Astrocyte (in vitro differentiated cells and primary cell): ENCODE data around the gene NPAS3. TPM values are rescaled to one million over a fixed set of nuclear protein-coding genes. Genes with fewer than 3 reads are reported as not detected.
A peak's percentile ranks its signal among the peaks of the same experiment; 100 is the strongest.

ENCODE experiments used
- DNase-seq: peaks from one replicate; pipeline ENCODE4 v3.0.0-alpha.2; 2010; ENCODE audit warnings: low read depth
- FAIRE-seq: peaks from 2 replicates; lab custom pipeline; 2011; peaks lifted over from hg19 to GRCh38; lab: Jason Lieb, UNC
- H2AFZ ChIP-seq: 2 replicates; pipeline ENCODE4 v1.6.0; 2012; ENCODE audit warnings: low read depth, low read length, inconsistent platforms
- H3K27ac ChIP-seq: 2 replicates; pipeline ENCODE4 v1.5.1; 2011; ENCODE audit warnings: low read depth, low read length, inconsistent platforms
- H3K27me3 ChIP-seq: 2 replicates; pipeline ENCODE4 v1.6.0; 2011; ENCODE audit warnings: low read length, inconsistent platforms; ENCODE audit not compliant: insufficient read depth
- H3K36me3 ChIP-seq: 2 replicates; pipeline ENCODE4 v1.5.1; 2011; ENCODE audit warnings: low read length, inconsistent platforms; ENCODE audit not compliant: insufficient read depth
- H3K4me1 ChIP-seq: 2 replicates; pipeline ENCODE4 v1.5.1; 2011; ENCODE audit warnings: low read length, inconsistent platforms; ENCODE audit not compliant: insufficient read depth
- H3K4me2 ChIP-seq: 2 replicates; pipeline ENCODE4 v1.6.0; 2012; ENCODE audit warnings: low read length, inconsistent platforms
- H3K4me3 ChIP-seq: 2 replicates; pipeline ENCODE4 v1.5.1; 2011; ENCODE audit warnings: low read depth, mild to moderate bottlenecking, low read length, inconsistent platforms; ENCODE audit not compliant: insufficient read depth
- H3K79me2 ChIP-seq: 2 replicates; pipeline ENCODE4 v1.6.0; 2012; ENCODE audit warnings: mild to moderate bottlenecking, low read length, inconsistent platforms; ENCODE audit not compliant: insufficient read depth
- H3K9ac ChIP-seq: 2 replicates; pipeline ENCODE4 v1.6.0; 2012; ENCODE audit warnings: mild to moderate bottlenecking, low read length, inconsistent platforms
- H3K9me3 ChIP-seq: 2 replicates; pipeline ENCODE4 v1.5.1; 2012; ENCODE audit warnings: low read depth, mild to moderate bottlenecking, low read length, inconsistent platforms; ENCODE audit not compliant: insufficient read depth
- H4K20me1 ChIP-seq: 2 replicates; pipeline ENCODE4 v1.6.0; 2012; ENCODE audit warnings: low read length, inconsistent platforms; ENCODE audit not compliant: insufficient read depth
- H3K27ac Mint-ChIP-seq: one replicate; pipeline ENCODE4 v1.8.0; 2021; ENCODE audit warnings: mild to moderate bottlenecking, mixed read lengths; ENCODE audit not compliant: unreplicated experiment
- H3K27me3 Mint-ChIP-seq: one replicate; pipeline ENCODE4 v1.8.0; 2021; ENCODE audit warnings: low read depth, mixed read lengths; ENCODE audit not compliant: unreplicated experiment
- H3K36me3 Mint-ChIP-seq: one replicate; pipeline ENCODE4 v1.8.0; 2021; ENCODE audit warnings: low read depth, mixed read lengths; ENCODE audit not compliant: unreplicated experiment
- H3K4me1 Mint-ChIP-seq: one replicate; pipeline ENCODE4 v1.8.0; 2021; ENCODE audit warnings: low read depth, mixed read lengths; ENCODE audit not compliant: unreplicated experiment
- H3K4me3 Mint-ChIP-seq: one replicate; pipeline ENCODE4 v1.8.0; 2021; ENCODE audit warnings: mild to moderate bottlenecking, moderate library complexity, mixed read lengths; ENCODE audit not compliant: unreplicated experiment
- H3K9me3 Mint-ChIP-seq: one replicate; pipeline ENCODE4 v1.8.0; 2021; ENCODE audit warnings: mild to moderate bottlenecking, mixed read lengths; ENCODE audit not compliant: unreplicated experiment
- EZH2 ChIP-seq: IDR thresholded peaks from 2 replicates; pipeline ENCODE4 v1.6.1; 2012; ENCODE audit warnings: mild to moderate bottlenecking, low read length, inconsistent platforms; ENCODE audit not compliant: insufficient read depth
- total RNA-seq: library from RNA; stranded (reverse); gene quantifications from 2 replicates; pipeline ENCODE4 v1.2.1, GENCODE V29; 2021
- TF ChIP-seq, protein P1 (sequence below): IDR thresholded peaks from 2 replicates; pipeline ENCODE4 v1.5.1; 2011; ENCODE audit warnings: low read depth, mild to moderate bottlenecking, inconsistent platforms, low read length, moderate library complexity; ENCODE audit not compliant: insufficient read depth

The NPAS3 gene
- total RNA-seq, 1 donor from 2014 or later = 2.6 TPM

DNA sequence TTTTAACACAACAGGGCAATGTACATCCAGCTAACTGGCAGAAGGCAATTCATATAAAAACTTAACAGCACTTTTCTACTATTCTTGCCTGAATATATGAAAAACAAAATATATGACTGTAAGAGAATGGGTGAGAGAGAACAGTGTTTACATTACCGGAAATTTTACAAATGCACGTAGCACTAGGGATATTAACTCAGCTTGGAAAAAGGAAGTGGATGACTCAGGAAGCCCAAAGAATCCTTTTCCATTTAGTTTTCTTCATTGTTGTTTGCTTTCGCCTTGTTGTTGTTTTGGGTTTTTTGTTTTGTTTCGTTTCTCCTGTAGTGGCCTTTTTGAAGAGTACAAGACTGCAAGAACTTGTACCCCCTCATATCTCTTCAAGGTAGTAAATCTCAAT, 716.7 kb downstream of the NPAS3 start:
- H3K27ac ChIP-seq = no peak overlapping the region
- no peak overlapping the region for H3K27ac Mint-ChIP-seq
- no peaks in the 10 kb centered on the region for H3K27me3 Mint-ChIP-seq
- no peaks in the 10 kb centered on the region for H3K36me3 Mint-ChIP-seq
- H3K4me3 ChIP-seq = no peak overlapping the region
- no peaks in the 10 kb centered on the region for H3K27me3 ChIP-seq
- no peaks in the 10 kb centered on the region for H3K36me3 ChIP-seq
- H3K9me3 ChIP-seq = no peaks in the 10 kb centered on the region
- H2AFZ ChIP-seq = no peak overlapping the region
- H3K4me2 ChIP-seq = peak overlapping the region; percentile 3
- peaks cover 6% of the 10 kb centered on the region for H3K4me1 Mint-ChIP-seq
- no peaks in the 10 kb centered on the region for H3K9me3 Mint-ChIP-seq
- no peaks in the 10 kb centered on the region for H4K20me1 ChIP-seq
- peak; percentile 69 for FAIRE-seq
- no peak overlapping the region for H3K4me3 Mint-ChIP-seq
- peaks cover 4% of the 10 kb centered on the region for H3K4me1 ChIP-seq
- TF ChIP-seq, protein P1, sequence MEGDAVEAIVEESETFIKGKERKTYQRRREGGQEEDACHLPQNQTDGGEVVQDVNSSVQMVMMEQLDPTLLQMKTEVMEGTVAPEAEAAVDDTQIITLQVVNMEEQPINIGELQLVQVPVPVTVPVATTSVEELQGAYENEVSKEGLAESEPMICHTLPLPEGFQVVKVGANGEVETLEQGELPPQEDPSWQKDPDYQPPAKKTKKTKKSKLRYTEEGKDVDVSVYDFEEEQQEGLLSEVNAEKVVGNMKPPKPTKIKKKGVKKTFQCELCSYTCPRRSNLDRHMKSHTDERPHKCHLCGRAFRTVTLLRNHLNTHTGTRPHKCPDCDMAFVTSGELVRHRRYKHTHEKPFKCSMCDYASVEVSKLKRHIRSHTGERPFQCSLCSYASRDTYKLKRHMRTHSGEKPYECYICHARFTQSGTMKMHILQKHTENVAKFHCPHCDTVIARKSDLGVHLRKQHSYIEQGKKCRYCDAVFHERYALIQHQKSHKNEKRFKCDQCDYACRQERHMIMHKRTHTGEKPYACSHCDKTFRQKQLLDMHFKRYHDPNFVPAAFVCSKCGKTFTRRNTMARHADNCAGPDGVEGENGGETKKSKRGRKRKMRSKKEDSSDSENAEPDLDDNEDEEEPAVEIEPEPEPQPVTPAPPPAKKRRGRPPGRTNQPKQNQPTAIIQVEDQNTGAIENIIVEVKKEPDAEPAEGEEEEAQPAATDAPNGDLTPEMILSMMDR = no peak
- no peak for TF ChIP-seq EZH2
- no peak overlapping the region for H3K9ac ChIP-seq
- peak; percentile 18 for DNase-seq
- H3K79me2 ChIP-seq = no peaks in the 10 kb centered on the region

GRCh38 chr14:33657476-33657875, 718.8 kb downstream of the NPAS3 start:
- Histone ChIP-seq H3K27me3 (no peaks in the 10 kb centered on the region), H2AFZ (no peak overlapping the region), H3K4me2 (no peak overlapping the region), H3K27ac (no peak overlapping the region), H3K4me1 (peaks cover 4% of the 10 kb centered on the region), H3K36me3 (no peaks in the 10 kb centered on the region), H3K79me2 (no peaks in the 10 kb centered on the region), H3K9me3 (no peaks in the 10 kb centered on the region), H3K9ac (no peak overlapping the region), H3K4me3 (no peak overlapping the region), H4K20me1 (no peaks in the 10 kb centered on the region)
- Mint-ChIP-seq H3K27ac (no peak overlapping the region), H3K27me3 (no peaks in the 10 kb centered on the region), H3K9me3 (peaks cover under 1% of the 10 kb centered on the region), H3K4me3 (no peak overlapping the region), H3K36me3 (no peaks in the 10 kb centered on the region), H3K4me1 (peaks cover 6% of the 10 kb centered on the region)
- no peak for TF ChIP-seq EZH2
- TF ChIP-seq, protein P1 = no peak
- no peak for FAIRE-seq
- DNase-seq = peak; percentile 30

DNA sequence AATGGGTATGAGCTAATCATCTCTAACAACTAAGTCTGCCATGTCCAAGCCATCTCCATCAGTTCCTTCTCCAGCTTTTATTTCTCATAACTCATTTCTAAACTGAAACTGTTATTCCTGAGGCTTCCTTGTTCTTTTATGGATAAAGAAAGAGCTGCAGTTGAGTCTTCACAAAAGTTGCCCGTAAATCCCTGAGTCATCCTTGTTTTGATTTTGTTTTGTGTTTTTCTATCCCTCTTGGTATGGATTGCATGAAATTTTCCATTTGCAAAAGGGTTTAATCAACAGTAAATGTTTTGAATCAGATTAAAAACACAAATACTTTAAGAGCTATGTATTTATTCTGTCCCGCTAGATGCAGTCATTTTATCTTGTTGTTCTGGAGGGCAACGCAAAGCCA, 721.6 kb downstream of the NPAS3 start:
- H3K4me1 ChIP-seq = peaks cover 4% of the 10 kb centered on the region
- no peak overlapping the region for H3K9ac ChIP-seq
- no peak for DNase-seq
- no peaks in the 10 kb centered on the region for H4K20me1 ChIP-seq
- no peak for FAIRE-seq
- no peak overlapping the region for H3K27ac ChIP-seq
- H3K4me3 ChIP-seq = no peak overlapping the region
- peaks cover 17% of the 10 kb centered on the region for H3K9me3 Mint-ChIP-seq
- H3K36me3 ChIP-seq = no peaks in the 10 kb centered on the region
- no peak overlapping the region for H3K27ac Mint-ChIP-seq
- no peaks in the 10 kb centered on the region for H3K36me3 Mint-ChIP-seq
- no peaks in the 10 kb centered on the region for H3K79me2 ChIP-seq
- TF ChIP-seq EZH2 = no peak
- TF ChIP-seq, protein P1 = no peak
- peaks cover 2% of the 10 kb centered on the region for H3K9me3 ChIP-seq
- peak overlapping the region; percentile 31 for H3K4me2 ChIP-seq
- no peaks in the 10 kb centered on the region for H3K27me3 Mint-ChIP-seq
- no peaks in the 10 kb centered on the region for H3K27me3 ChIP-seq
- peaks cover 6% of the 10 kb centered on the region for H3K4me1 Mint-ChIP-seq
- no peak overlapping the region for H3K4me3 Mint-ChIP-seq
- no peak overlapping the region for H2AFZ ChIP-seq
